ENCODE measurements around the gene CYP2B6. TPM values are rescaled to one million over a fixed set of nuclear protein-coding genes. Genes with fewer than 3 reads are reported as not detected.

CYP2B6 gene
- not detected for total RNA-seq (ENCODE audit: unreplicated experiment)
- long read RNA-seq: 0 reads

DNA sequence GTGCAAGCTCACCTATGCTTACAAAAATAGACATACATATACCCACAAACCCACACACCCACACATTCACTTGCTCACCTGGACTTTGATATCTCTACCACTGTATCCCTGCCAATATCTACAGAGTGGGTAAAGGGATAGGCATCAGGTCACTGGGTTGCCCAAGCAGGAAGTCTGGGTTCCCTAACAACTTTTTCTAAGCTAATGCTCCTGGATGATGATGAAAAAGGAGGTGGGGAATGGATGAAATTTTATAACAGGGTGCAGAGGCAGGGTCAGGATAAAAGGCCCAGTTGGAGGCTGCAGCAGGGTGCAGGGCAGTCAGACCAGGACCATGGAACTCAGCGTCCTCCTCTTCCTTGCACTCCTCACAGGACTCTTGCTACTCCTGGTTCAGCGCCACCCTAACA is at the start of gene CYP2B6:
TSS of gene CYP2B6 (plus strand) at position 311 of the 410 bp plus-strand sequence. CDS start at position 335, 24 bp downstream.
- DNase-seq: no peak
- H3K27me3 Mint-ChIP-seq (ENCODE audit: unreplicated experiment): no peaks in the 10 kb centered on the region
- TF ChIP-seq, protein P1, sequence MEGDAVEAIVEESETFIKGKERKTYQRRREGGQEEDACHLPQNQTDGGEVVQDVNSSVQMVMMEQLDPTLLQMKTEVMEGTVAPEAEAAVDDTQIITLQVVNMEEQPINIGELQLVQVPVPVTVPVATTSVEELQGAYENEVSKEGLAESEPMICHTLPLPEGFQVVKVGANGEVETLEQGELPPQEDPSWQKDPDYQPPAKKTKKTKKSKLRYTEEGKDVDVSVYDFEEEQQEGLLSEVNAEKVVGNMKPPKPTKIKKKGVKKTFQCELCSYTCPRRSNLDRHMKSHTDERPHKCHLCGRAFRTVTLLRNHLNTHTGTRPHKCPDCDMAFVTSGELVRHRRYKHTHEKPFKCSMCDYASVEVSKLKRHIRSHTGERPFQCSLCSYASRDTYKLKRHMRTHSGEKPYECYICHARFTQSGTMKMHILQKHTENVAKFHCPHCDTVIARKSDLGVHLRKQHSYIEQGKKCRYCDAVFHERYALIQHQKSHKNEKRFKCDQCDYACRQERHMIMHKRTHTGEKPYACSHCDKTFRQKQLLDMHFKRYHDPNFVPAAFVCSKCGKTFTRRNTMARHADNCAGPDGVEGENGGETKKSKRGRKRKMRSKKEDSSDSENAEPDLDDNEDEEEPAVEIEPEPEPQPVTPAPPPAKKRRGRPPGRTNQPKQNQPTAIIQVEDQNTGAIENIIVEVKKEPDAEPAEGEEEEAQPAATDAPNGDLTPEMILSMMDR (IDR thresholded peaks at IDR 0.05; ENCODE audit: partially characterized antibody, unreplicated experiment): no peak
- H3K4me3 Mint-ChIP-seq (ENCODE audit: unreplicated experiment): no peak within 1 kb of the TSS
- no peak within 1 kb of the TSS for H3K27ac Mint-ChIP-seq (ENCODE audit: unreplicated experiment)
- H3K36me3 Mint-ChIP-seq (ENCODE audit: unreplicated experiment): no peaks in the 10 kb centered on the region
- H3K9me3 Mint-ChIP-seq (ENCODE audit: unreplicated experiment): no peaks in the 10 kb centered on the region
- H3K4me1 Mint-ChIP-seq (ENCODE audit: low read depth, unreplicated experiment): no peaks in the 10 kb centered on the region

DNA sequence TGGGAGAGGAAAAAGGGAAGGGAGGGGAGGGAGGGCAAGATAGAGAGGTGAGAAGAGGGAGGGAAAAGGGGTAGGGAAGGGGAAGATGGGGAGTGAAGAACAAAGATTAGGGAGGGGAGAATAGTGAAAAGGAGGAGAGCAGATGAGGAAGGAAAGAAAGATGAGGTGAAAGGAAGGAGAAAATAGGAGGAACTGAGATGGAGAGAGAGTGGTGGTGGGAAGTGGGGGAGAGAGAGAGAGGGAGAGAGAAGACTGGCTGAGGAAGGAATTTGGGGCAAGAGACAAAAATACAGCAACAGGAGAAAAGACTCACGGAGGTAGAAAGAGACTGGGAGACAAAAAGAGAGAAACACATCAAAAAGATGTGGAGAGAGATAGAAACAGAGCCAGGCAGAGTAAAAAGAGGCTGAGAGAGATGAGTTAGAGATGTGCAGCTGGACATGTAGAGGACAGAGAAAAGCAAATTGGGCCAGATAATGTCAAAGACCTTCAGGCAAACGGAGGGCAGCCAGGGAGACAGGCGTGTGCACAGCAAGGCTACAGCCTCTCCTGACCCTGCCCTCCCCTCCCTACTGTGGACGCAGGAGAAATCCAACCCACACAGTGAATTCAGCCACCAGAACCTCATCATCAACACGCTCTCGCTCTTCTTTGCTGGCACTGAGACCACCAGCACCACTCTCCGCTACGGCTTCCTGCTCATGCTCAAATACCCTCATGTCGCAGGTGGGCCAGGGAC is 49.4 kb upstream of the CYP2B6 start:
- Mint-ChIP-seq H3K9me3 (ENCODE audit: unreplicated experiment) (no peaks in the 10 kb centered on the region), H3K4me1 (ENCODE audit: low read depth, unreplicated experiment) (no peaks in the 10 kb centered on the region), H3K36me3 (ENCODE audit: unreplicated experiment) (no peaks in the 10 kb centered on the region), H3K4me3 (ENCODE audit: unreplicated experiment) (no peak overlapping the region), H3K27me3 (ENCODE audit: unreplicated experiment) (no peaks in the 10 kb centered on the region), H3K27ac (ENCODE audit: unreplicated experiment) (no peak overlapping the region)
- DNase-seq: no peak
- TF ChIP-seq, protein P1 (IDR thresholded peaks at IDR 0.05; ENCODE audit: partially characterized antibody, unreplicated experiment): no peak

DNA sequence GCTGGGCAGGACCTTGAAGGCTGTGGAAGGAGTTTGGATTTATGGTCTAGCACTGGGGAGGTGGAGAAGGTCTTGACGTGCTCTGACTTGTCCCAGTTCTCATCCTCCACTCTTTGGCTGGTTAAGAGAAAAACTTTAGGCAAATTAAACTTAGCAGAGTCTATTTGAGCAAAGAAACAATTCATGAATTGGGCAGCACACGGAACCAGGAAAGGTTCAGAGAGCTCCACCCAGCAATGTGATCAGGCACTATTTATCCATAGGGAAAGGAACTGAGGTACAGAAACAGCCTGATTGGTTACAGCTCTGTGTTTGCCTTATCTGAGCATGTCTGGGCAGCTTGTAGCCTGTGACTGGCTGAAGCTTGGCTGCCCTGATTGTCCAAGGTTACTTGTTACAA is 45.4 kb upstream of the CYP2B6 start:
- peaks cover 5% of the 10 kb centered on the region for H3K27me3 Mint-ChIP-seq (ENCODE audit: unreplicated experiment)
- TF ChIP-seq, protein P1 (IDR thresholded peaks at IDR 0.05; ENCODE audit: partially characterized antibody, unreplicated experiment): no peak
- no peaks in the 10 kb centered on the region for H3K4me1 Mint-ChIP-seq (ENCODE audit: low read depth, unreplicated experiment)
- no peaks in the 10 kb centered on the region for H3K36me3 Mint-ChIP-seq (ENCODE audit: unreplicated experiment)
- H3K4me3 Mint-ChIP-seq (ENCODE audit: unreplicated experiment): no peak overlapping the region
- no peaks in the 10 kb centered on the region for H3K9me3 Mint-ChIP-seq (ENCODE audit: unreplicated experiment)
- no peak for DNase-seq
- no peak overlapping the region for H3K27ac Mint-ChIP-seq (ENCODE audit: unreplicated experiment)

DNA sequence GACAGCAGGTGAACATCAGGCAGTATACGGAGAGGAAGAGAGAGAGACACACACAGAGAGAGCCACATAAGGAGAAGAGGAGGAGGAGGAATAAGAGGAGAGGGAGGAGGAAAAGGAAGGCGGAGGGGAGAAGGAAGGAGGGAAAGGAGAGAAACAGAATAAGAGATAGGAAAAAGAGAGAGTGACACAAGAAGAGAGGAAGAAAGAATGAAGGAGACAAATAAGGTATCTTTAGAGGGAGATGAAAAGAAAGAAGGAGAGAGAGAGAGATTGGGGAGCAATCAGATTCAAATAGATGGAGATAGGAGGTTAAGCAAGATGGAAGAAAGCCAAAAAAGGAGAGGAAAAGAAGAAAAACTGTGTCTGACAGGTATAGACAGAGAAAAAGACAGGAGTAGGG is 44.0 kb upstream of the CYP2B6 start:
- no peaks in the 10 kb centered on the region for H3K36me3 Mint-ChIP-seq (ENCODE audit: unreplicated experiment)
- no peak overlapping the region for H3K4me3 Mint-ChIP-seq (ENCODE audit: unreplicated experiment)
- H3K27ac Mint-ChIP-seq (ENCODE audit: unreplicated experiment): no peak overlapping the region
- H3K27me3 Mint-ChIP-seq (ENCODE audit: unreplicated experiment): peaks cover 5% of the 10 kb centered on the region
- no peaks in the 10 kb centered on the region for H3K9me3 Mint-ChIP-seq (ENCODE audit: unreplicated experiment)
- TF ChIP-seq, protein P1 (IDR thresholded peaks at IDR 0.05; ENCODE audit: partially characterized antibody, unreplicated experiment): no peak
- H3K4me1 Mint-ChIP-seq (ENCODE audit: low read depth, unreplicated experiment): no peaks in the 10 kb centered on the region
- no peak for DNase-seq

DNA sequence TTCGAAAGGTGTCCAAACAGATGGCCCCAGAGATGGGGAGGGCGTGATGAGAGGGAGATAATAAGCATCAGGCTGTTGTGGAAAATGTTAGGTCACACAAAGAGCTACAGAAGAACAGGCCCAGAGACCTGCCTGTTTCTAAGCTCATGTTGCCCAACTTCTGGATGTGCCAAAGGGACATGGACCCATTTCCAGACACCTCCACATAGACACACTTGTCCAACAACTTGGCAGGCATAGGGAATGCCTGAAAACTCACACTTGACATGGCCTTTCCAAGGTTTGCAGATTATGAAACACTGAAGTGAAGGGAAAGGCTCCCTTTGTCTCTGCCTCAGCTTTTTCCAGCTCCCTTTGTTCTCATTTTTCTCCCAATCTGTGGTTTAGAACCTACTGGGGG is 43.5 kb upstream of the CYP2B6 start:
- peaks cover 2% of the 10 kb centered on the region for H3K36me3 Mint-ChIP-seq (ENCODE audit: unreplicated experiment)
- H3K27ac Mint-ChIP-seq (ENCODE audit: unreplicated experiment): no peak overlapping the region
- TF ChIP-seq, protein P1 (IDR thresholded peaks at IDR 0.05; ENCODE audit: partially characterized antibody, unreplicated experiment): no peak
- no peaks in the 10 kb centered on the region for H3K4me1 Mint-ChIP-seq (ENCODE audit: low read depth, unreplicated experiment)
- no peak overlapping the region for H3K4me3 Mint-ChIP-seq (ENCODE audit: unreplicated experiment)
- DNase-seq: no peak
- peaks cover under 1% of the 10 kb centered on the region for H3K9me3 Mint-ChIP-seq (ENCODE audit: unreplicated experiment)
- peaks cover 5% of the 10 kb centered on the region for H3K27me3 Mint-ChIP-seq (ENCODE audit: unreplicated experiment)
